HG03025 (cell line): Measurements from ENCODE around the gene CCT8.
A peak's percentile ranks its signal among the peaks of the same experiment; 100 is the strongest.

Source experiments
- ATAC-seq: cut with Tn5 transposase; IDR thresholded peaks from one replicate; pipeline ENCODE4 v1.9.1; 2021; ENCODE audit warnings: mild to moderate bottlenecking, moderate library complexity; ENCODE audit not compliant: unreplicated experiment, low FRiP score

Gene CCT8, protein sequence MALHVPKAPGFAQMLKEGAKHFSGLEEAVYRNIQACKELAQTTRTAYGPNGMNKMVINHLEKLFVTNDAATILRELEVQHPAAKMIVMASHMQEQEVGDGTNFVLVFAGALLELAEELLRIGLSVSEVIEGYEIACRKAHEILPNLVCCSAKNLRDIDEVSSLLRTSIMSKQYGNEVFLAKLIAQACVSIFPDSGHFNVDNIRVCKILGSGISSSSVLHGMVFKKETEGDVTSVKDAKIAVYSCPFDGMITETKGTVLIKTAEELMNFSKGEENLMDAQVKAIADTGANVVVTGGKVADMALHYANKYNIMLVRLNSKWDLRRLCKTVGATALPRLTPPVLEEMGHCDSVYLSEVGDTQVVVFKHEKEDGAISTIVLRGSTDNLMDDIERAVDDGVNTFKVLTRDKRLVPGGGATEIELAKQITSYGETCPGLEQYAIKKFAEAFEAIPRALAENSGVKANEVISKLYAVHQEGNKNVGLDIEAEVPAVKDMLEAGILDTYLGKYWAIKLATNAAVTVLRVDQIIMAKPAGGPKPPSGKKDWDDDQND

GRCh38 chr21:29073222-29074006, at the start of gene CCT8:
Gene CCT8, minus strand, starts transcription at chr21:29073648. Its CDS starts 58 bp downstream, at chr21:29073590.
- peak; percentile 83 for ATAC-seq

DNA sequence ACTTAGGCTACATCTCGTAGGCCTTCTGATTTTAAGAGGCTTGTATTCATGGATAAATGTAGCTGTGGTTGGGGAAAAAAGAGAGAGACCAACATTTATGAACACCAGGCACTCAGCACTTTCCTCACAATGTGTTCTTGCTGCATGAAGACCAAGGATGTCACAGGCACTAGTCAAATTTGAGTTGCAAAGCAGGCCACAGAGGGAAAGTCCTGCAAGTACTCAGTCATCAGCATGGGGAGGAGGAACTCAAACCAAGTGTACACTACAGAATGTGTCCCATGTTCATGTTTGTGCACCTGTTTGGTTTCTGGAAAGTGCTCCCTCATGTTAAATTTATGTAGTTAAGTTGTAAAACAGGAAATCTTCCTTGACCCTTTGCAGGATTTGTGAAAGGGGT, 48.3 kb upstream of the CCT8 start:
- no peak for ATAC-seq

DNA sequence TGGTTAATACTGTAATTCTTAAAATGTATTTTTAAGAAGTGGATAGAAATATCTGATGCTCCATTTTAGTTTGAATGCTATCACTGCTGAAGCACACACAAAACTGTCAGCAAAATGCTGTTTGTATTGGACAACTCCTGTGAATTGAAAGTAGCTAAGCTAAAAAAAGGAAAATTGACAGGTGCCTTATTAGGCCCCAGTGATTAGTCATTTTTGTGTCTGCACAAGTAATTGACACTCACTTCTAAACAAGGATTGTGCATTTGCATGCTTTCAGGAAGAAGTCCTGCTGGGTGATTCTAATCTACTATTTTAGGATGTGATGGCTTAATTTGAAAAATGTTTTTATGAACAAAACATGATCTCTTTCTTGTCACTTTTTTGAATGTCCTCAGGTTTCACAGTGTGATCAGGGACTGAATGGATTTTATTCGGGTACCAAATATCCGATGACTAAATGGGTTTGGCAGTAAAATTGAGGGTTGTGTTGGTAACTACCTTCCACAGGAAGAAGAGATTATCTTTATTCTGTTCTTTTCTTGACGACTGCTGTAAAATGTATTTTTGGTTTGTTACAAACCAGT, 44.0 kb upstream of the CCT8 start:
- ATAC-seq, result no peak

- ATAC-seq, result no peak
These were observed 42.5 kb upstream of the CCT8 start for GRCh38 chr21:29115899-29116298.

DNA sequence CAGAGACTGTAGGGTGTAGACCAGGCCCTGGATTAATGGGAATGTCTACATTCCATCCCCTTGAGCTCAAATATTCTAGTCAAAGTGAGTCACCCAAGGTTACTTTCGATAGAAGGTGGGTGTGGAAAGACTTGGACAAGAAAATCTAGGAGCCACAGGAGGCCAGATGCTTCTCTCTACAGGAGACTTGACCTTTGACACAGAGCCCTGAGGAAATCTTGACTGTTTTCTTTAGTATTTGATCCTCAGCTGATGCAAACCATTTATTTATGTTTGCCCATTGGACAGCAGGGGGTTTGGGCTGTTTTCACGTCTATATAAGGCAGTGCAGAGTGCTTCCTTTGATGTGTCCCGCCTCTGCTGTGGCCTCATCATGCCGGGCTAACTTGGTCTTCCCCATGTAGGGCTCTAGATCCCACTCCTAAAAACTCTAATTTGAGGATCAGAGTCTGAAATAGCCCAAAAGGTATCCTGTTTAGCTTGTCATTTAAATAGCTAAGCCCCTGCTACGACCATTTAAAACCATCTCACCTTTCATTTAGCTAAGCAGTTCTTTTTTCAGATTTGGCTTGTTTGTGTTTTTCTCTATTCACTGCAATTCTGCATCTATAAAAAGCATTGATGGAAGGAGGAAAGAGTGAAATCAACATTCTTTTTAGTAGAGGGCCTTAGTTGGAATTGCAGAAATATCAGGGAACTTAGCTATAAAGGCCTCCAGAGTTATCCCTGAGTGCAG, 41.5 kb upstream of the CCT8 start:
- no peak for ATAC-seq

GRCh38 chr21:29105218-29105617, 31.8 kb upstream of the CCT8 start:
- no peak for ATAC-seq

GRCh38 chr21:29104239-29104708, 30.8 kb upstream of the CCT8 start:
- ATAC-seq, result no peak

- ATAC-seq, result no peak
These were observed 29.4 kb upstream of the CCT8 start for GRCh38 chr21:29102791-29103257.

DNA sequence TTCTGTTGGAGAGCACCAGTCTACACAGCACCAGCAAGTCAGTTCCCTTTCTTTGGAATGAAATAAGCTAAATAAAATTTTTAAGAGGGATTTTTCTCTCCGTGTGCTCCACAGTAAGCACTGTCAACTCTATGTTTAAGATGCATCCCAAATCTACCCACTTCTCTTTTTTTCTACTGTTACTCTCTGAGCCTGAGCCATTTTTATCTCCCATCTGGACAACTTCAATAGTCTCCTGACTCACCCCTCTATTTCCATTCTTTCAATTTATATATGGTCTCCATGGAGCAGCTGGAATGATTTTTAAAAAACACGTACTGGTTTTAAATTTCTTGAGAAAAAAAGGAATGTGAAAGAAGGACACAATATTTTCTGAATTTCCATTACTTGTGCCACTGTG, 24.7 kb upstream of the CCT8 start:
- ATAC-seq, result no peak

GRCh38 chr21:29096218-29097015, 23.0 kb upstream of the CCT8 start:
- no peak for ATAC-seq

DNA sequence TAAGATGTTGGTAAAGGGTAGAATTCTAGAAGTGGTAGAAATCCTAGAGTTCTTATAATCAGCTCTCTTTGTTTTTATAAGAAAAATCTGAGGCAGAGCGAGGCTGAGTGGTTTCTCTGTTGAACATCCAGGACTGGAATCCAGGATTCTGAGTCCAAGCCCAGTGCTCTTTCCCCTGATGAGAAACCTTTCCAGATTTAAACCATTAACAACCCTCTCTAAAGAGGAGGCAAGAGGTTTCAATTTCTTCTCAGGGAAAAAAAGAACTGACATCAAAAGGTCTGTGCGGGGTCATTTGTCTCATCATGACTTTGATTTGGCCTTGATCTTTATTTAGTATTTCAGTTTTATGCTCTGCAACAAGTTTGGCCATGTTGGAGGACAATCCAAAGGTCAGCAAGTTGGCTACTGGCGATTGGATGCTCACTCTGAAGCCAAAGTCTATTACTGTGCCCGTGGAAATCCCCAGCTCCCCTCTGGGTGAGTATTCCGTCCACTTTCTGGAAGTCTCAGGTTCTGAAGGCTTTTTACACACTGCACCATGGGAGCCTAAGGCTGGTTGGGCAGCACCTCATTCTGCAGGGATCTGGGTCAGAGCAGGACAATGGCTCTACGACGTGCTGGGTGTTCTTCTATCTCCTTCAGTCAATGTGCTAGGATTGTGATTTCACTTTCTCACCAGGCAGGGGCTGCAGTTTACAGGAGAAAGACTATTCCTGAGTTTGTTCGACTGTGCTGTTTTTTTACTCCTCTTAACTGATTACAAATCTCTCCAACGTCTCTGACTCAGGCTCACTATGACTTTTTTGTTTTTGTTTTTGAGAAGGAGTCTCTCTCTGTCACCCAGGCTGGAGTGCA, 18.9 kb upstream of the CCT8 start:
- ATAC-seq, result no peak

GRCh38 chr21:29091033-29091432, 17.6 kb upstream of the CCT8 start:
- no peak for ATAC-seq

GRCh38 chr21:29085106-29085752, 11.8 kb upstream of the CCT8 start:
- ATAC-seq, result no peak

GRCh38 chr21:29084372-29084771, 10.9 kb upstream of the CCT8 start:
- no peak for ATAC-seq

DNA sequence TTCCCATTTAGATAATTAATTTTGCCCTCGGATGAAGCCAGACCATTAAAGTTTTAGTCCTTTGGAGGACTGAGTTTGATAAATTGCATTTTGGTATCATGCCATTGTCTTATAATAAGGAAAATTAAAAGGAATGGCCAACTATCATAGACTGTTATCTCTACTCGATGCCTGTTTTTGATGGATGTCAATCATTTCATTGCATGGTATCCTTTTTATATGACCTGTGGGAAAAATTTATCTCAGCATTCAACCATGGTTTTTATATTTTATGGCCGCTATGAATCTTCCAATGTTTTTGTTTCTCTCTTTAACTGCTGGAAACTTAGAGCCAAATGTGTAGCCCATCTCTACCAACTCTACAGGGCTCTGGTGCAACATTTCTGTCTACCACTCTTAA, 9.9 kb upstream of the CCT8 start:
- ATAC-seq, result no peak

- ATAC-seq, result no peak
These were observed 8.8 kb upstream of the CCT8 start for GRCh38 chr21:29082046-29082815.

GRCh38 chr21:29080454-29080941, 7.0 kb upstream of the CCT8 start:
- ATAC-seq, result no peak
